H1 (cell line): Measurements from ENCODE around the gene ARFRP1. TPM values are rescaled to one million over a fixed set of nuclear protein-coding genes. Genes with fewer than 3 reads are reported as not detected.
A peak's percentile ranks its signal among the peaks of the same experiment; 100 is the strongest.

Source experiments
- CTCF ChIA-PET: fragments of 300-600 bp; sonication (Branson Sonifier 250); formaldehyde crosslinking; loops from one replicate; lab custom pipeline; 2021; ENCODE audit not compliant: partially characterized antibody; lab: Charles Lee
- POLR2A ChIA-PET: fragments of 300-600 bp; sonication (Branson Sonifier 250); formaldehyde crosslinking; loops from one replicate; lab custom pipeline; 2021; ENCODE audit warnings: inconsistent platforms; ENCODE audit not compliant: partially characterized antibody; lab: Charles Lee
- DNase-seq, 2 experiments: peaks; one replicate each; pipeline versions ENCODE4 v3.0.0 to v3.0.0-alpha.2; 2010 to 2022; ENCODE audit warnings: low spot score in 2 of 2, low read depth in 1 of 2, mixed read lengths in 1 of 2
- FAIRE-seq: peaks from 2 replicates; lab custom pipeline; 2011; peaks lifted over from hg19 to GRCh38; lab: Jason Lieb, UNC
- H2AFZ ChIP-seq: 2 replicates; pipeline ENCODE4 v1.8.1; 2012; ENCODE audit warnings: low read length, inconsistent platforms
- H2AK5ac ChIP-seq: 2 replicates; pipeline ENCODE4 v1.6.1; 2013; ENCODE audit warnings: low read depth, low read length
- H2BK120ac ChIP-seq: replicated peaks from 2 replicates; pipeline ENCODE3; 2013; ENCODE audit warnings: low read depth, low read length, inconsistent platforms
- H2BK12ac ChIP-seq: 2 replicates; pipeline ENCODE4 v1.6.1; 2013; ENCODE audit warnings: low read depth, low read length
- H2BK15ac ChIP-seq: 2 replicates; pipeline ENCODE4 v1.6.1; 2013; ENCODE audit warnings: low read length
- H2BK20ac ChIP-seq: 2 replicates; pipeline ENCODE4 v1.6.1; 2013; ENCODE audit warnings: low read length
- H2BK5ac ChIP-seq: 2 replicates; pipeline ENCODE4 v1.6.1; 2013; ENCODE audit warnings: low read depth, low read length
- H3K14ac ChIP-seq: 2 replicates; pipeline ENCODE4 v1.6.1; 2013; ENCODE audit warnings: inconsistent platforms; ENCODE audit not compliant: insufficient read length
- H3K18ac ChIP-seq: 2 replicates; pipeline ENCODE4 v1.6.1; 2013; ENCODE audit warnings: low read length; ENCODE audit errors: extremely low read depth
- H3K23ac ChIP-seq: 2 replicates; pipeline ENCODE4 v1.6.1; 2013; ENCODE audit warnings: inconsistent platforms; ENCODE audit not compliant: insufficient read length
- H3K23me2 ChIP-seq: 2 replicates; pipeline ENCODE4 v1.6.1; 2013; ENCODE audit warnings: low read depth, low read length
- H3K27ac ChIP-seq: 2 replicates; pipeline ENCODE4 v1.6.1; 2011; ENCODE audit warnings: low read depth, low read length, inconsistent platforms
- H3K27me3 ChIP-seq, 4 experiments: replicated peaks in 1 of 4; 1 replicate in 1 of 4; 2 replicates in 3 of 4; pipeline versions ENCODE4 v1.6.1 to v1.8.1; 2011 to 2013; ENCODE audit warnings: low read length in 3 of 4, mild to moderate bottlenecking in 3 of 4, inconsistent platforms in 2 of 4, mixed read lengths in 2 of 4, moderate library complexity in 1 of 4; ENCODE audit not compliant: control insufficient read depth in 3 of 4, insufficient read depth in 3 of 4; ENCODE audit errors: extremely low read depth in 1 of 4
- H3K36me3 ChIP-seq, 4 experiments: 2 replicates each; pipeline versions ENCODE4 v1.6.1 to v1.8.1; 2011 to 2013; ENCODE audit warnings: mild to moderate bottlenecking in 4 of 4, low read length in 3 of 4, moderate library complexity in 2 of 4, control low read depth in 1 of 4, inconsistent platforms in 1 of 4; ENCODE audit not compliant: insufficient read depth in 4 of 4, control insufficient read depth in 2 of 4
- H3K4ac ChIP-seq: replicated peaks from 2 replicates; pipeline ENCODE3; 2013; ENCODE audit warnings: low read length, low read depth, mixed read lengths, inconsistent platforms; ENCODE audit not compliant: insufficient read length
- H3K4me1 ChIP-seq, 4 experiments: replicated peaks in 1 of 4; 1 replicate in 1 of 4; 2 replicates in 3 of 4; pipeline versions ENCODE4 v1.6.1 to v1.8.1; 2011 to 2013; ENCODE audit warnings: low read length in 3 of 4, inconsistent platforms in 2 of 4, mixed read lengths in 1 of 4; ENCODE audit not compliant: insufficient read depth in 4 of 4, control insufficient read depth in 3 of 4
- H3K4me2 ChIP-seq, 2 experiments: 2 replicates each; pipeline versions ENCODE4 v1.6.1 to v1.8.1; 2011 to 2013; ENCODE audit warnings: low read depth in 2 of 2, low read length in 2 of 2, control low read depth in 1 of 2, inconsistent platforms in 1 of 2, mild to moderate bottlenecking in 1 of 2; ENCODE audit not compliant: insufficient read depth in 1 of 2
- H3K4me3 ChIP-seq, 4 experiments: fragments of 200-600, 300-600 bp in 1 of 4; sonication (generic), shearing (Covaris generic), sonication (Bioruptor Twin) in 1 of 4; 2 replicates each; pipeline versions ENCODE4 v1.5.1 to v1.8.1; 2011 to 2016; ENCODE audit warnings: low read length in 4 of 4, low read depth in 3 of 4, control low read depth in 2 of 4, inconsistent platforms in 2 of 4, mild to moderate bottlenecking in 2 of 4, mixed read lengths in 1 of 4, moderate library complexity in 1 of 4; ENCODE audit not compliant: insufficient read depth in 2 of 4; ENCODE audit errors: extremely low read depth in 1 of 4
- H3K56ac ChIP-seq: replicated peaks from 2 replicates; pipeline ENCODE3; 2013; ENCODE audit warnings: low read depth, mild to moderate bottlenecking, mixed read lengths, low read length, inconsistent platforms; ENCODE audit not compliant: insufficient read length
- H3K79me1 ChIP-seq: 2 replicates; pipeline ENCODE4 v1.6.1; 2013; ENCODE audit warnings: low read depth, low read length, control low read depth
- H3K79me2 ChIP-seq, 2 experiments: 2 replicates each; pipeline versions ENCODE4 v1.6.1 to v1.8.1; 2012 to 2013; ENCODE audit warnings: low read length in 2 of 2, mild to moderate bottlenecking in 2 of 2, inconsistent platforms in 1 of 2; ENCODE audit not compliant: insufficient read depth in 2 of 2, control insufficient read depth in 1 of 2
- H3K9ac ChIP-seq, 4 experiments: replicated peaks in 1 of 4; 1 replicate in 1 of 4; 2 replicates in 3 of 4; pipeline versions ENCODE4 v1.6.1 to v1.8.1; 2011 to 2013; ENCODE audit warnings: low read depth in 3 of 4, low read length in 3 of 4, control low read depth in 2 of 4, mild to moderate bottlenecking in 2 of 4, moderate library complexity in 2 of 4, inconsistent platforms in 1 of 4; ENCODE audit errors: extremely low read depth in 1 of 4
- H3K9me3 ChIP-seq, 2 experiments: 2 replicates each; pipeline versions ENCODE4 v1.6.1 to v1.8.1; 2012 to 2013; ENCODE audit warnings: mild to moderate bottlenecking in 2 of 2, moderate library complexity in 2 of 2, control low read depth in 1 of 2, inconsistent platforms in 1 of 2, low read depth in 1 of 2, low read length in 1 of 2, mixed read lengths in 1 of 2; ENCODE audit not compliant: insufficient read depth in 2 of 2
- H4K20me1 ChIP-seq, 2 experiments: replicated peaks in 1 of 2; 2 replicates each; pipeline versions ENCODE3 to v1.8.1; 2011 to 2013; ENCODE audit warnings: inconsistent platforms in 2 of 2, low read length in 2 of 2, mild to moderate bottlenecking in 1 of 2; ENCODE audit not compliant: insufficient read depth in 2 of 2, control insufficient read depth in 1 of 2
- H4K5ac ChIP-seq: 2 replicates; pipeline ENCODE4 v1.6.1; 2013; ENCODE audit warnings: low read length, low read depth, mixed read lengths, inconsistent platforms; ENCODE audit not compliant: insufficient read length
- H4K8ac ChIP-seq: 2 replicates; pipeline ENCODE4 v1.8.0; 2013; ENCODE audit warnings: mild to moderate bottlenecking, moderate library complexity, low read length, inconsistent platforms; ENCODE audit not compliant: insufficient read depth; ENCODE audit errors: extremely low read depth
- H4K91ac ChIP-seq: replicated peaks from 2 replicates; pipeline ENCODE3; 2013; ENCODE audit warnings: low read length, mixed read lengths, inconsistent platforms; ENCODE audit not compliant: insufficient read length
- BCL11A ChIP-seq, 2 experiments: IDR thresholded peaks; one replicate each; pipeline ENCODE4 v1.6.1; 2011; ENCODE audit warnings: low read depth in 2 of 2, low read length in 2 of 2, mild to moderate bottlenecking in 2 of 2
- CBX5 ChIP-seq: fragments of 300-800, 300-1000 bp; sonication (generic); IDR thresholded peaks from 2 replicates; pipeline ENCODE4 v1.7.1; 2016; ENCODE audit warnings: antibody characterized with exemption, low read length, low read depth
- CTBP2 ChIP-seq: IDR thresholded peaks from 2 replicates; pipeline ENCODE4 v1.7.0; 2011; ENCODE audit warnings: borderline replicate concordance, mild to moderate bottlenecking, moderate library complexity, mixed read lengths, low read length; ENCODE audit not compliant: insufficient read depth, insufficient read length
- EP300 ChIP-seq, 2 experiments: IDR thresholded peaks; 1 replicate in 1 of 2; 2 replicates in 1 of 2; pipeline ENCODE4 v1.6.1; 2011 to 2012; ENCODE audit warnings: low read depth in 2 of 2, low read length in 2 of 2, mild to moderate bottlenecking in 2 of 2, borderline replicate concordance in 1 of 2, inconsistent platforms in 1 of 2, moderate library complexity in 1 of 2
- FOSL1 ChIP-seq: IDR thresholded peaks from 2 replicates; pipeline ENCODE4 v1.6.1; 2011; ENCODE audit warnings: mild to moderate bottlenecking, low read depth, low read length, moderate library complexity; ENCODE audit not compliant: insufficient read depth
- HDAC6 ChIP-seq: IDR thresholded peaks from one replicate; pipeline ENCODE4 v1.7.1; 2012; ENCODE audit warnings: low read depth, mild to moderate bottlenecking, inconsistent platforms, low read length, moderate library complexity
- KDM4A ChIP-seq: IDR thresholded peaks from one replicate; pipeline ENCODE4 v1.7.1; 2012; ENCODE audit warnings: low read depth, mild to moderate bottlenecking, moderate library complexity, low read length, inconsistent platforms; ENCODE audit not compliant: severe bottlenecking
- NRF1 ChIP-seq: IDR thresholded peaks from 2 replicates; pipeline ENCODE4 v1.6.1; 2011; ENCODE audit warnings: mild to moderate bottlenecking, low read depth, low read length, improper control_type of control experiment
- POU5F1 ChIP-seq: IDR thresholded peaks from 2 replicates; pipeline ENCODE4 v1.6.1; 2011; ENCODE audit warnings: low read depth, mild to moderate bottlenecking, low read length, moderate library complexity
- WGBS, 2 experiments: shearing (Covaris generic) in 1 of 2; methylation state at CpG; one replicate each; pipeline versions ENCODE4 v1.1.6 to v1.1.7; 2013 to 2015; ENCODE audit warnings: low lambda C conversion rate in 2 of 2, mixed read lengths in 2 of 2, inconsistent platforms in 1 of 2, low coverage in 1 of 2, missing lambda C conversion rate in 1 of 2; ENCODE audit not compliant: insufficient replicate concordance in 2 of 2, insufficient coverage in 1 of 2, insufficient read length in 1 of 2; ENCODE audit errors: extremely low coverage in 1 of 2, missing lambda C conversion rate in 1 of 2; 5-methylcytosine and 5-hydroxymethylcytosine counted together
- polyA plus RNA-seq, 7 experiments: library from polyadenylated mRNA; depleted of rRNA in 3 of 7; stranded (reverse) in 5 of 7; unstranded in 2 of 7; fragments of >200 nt in 5 of 7; fragments of 200-250 nt in 2 of 7; gene quantifications; 1 replicate in 5 of 7; 2 replicates in 1 of 7; 4 replicates in 1 of 7; pipeline versions ENCODE4 v1.2.1 to v1.2.3, GENCODE V29; 2011 to 2013; ENCODE audit warnings: missing spikeins in 2 of 7, mixed read lengths in 2 of 7
- total RNA-seq: library from RNA; stranded (reverse); fragmentation: NEBNext Ultra II Directional; extraction: Animal tissue kit (Norgen Biotek cat#: 25700); gene quantifications from 2 replicates; pipeline ENCODE4 v1.2.1, GENCODE V29; 2021

ARFRP1 gene
- total and polyA plus RNA-seq, 2 of the 8 experiments (the other 6 are each of a cell fraction or from before 2014, with no cell fraction given) = 12.9 to 22.9 TPM

- no peak overlapping the region for H3K56ac ChIP-seq
- no peaks in the 10 kb centered on the region for H3K27me3 ChIP-seq
- no peaks in the 10 kb centered on the region for H3K79me2 ChIP-seq
- no peak overlapping the region for H2BK120ac ChIP-seq
- DNase-seq (no peak), FAIRE-seq (peak; percentile 24)
- no peak overlapping the region for H3K23ac ChIP-seq
- no peak overlapping the region for H3K27ac ChIP-seq
- H3K4me3 ChIP-seq = no peak overlapping the region
- H3K9ac ChIP-seq = no peak overlapping the region
- H3K9me3 ChIP-seq = no peaks in the 10 kb centered on the region
- no peak overlapping the region for H3K4me2 ChIP-seq
- no peak overlapping the region for H2AK5ac ChIP-seq
- H4K91ac ChIP-seq = no peak overlapping the region
- H3K23me2 ChIP-seq = no peaks in the 10 kb centered on the region
- no peaks in the 10 kb centered on the region for H4K20me1 ChIP-seq
- H2BK15ac ChIP-seq = no peak overlapping the region
- H3K14ac ChIP-seq = no peak overlapping the region
- no peak overlapping the region for H2BK5ac ChIP-seq
- POLR2A ChIA-PET = interaction anchor here (1.8 kb wide), 1 partner anchor 20 kb away, joined by 3 read pairs; the partner anchor contains the start of gene LIME1
- no peak overlapping the region for H2BK20ac ChIP-seq
- 85% methylated on average over 18 of the region's 18 CpGs; no CpG with 5 or more reads in 1 of the 2 experiments for WGBS, 2 experiments
- no peak overlapping the region; the same call in 1 of the 2 replicates for H4K8ac ChIP-seq
- CTCF ChIA-PET = interaction anchor here (1.0 to 1.5 kb wide), 3 partner anchors 15 to 141 kb away, joined by 3 to 7 read pairs (median 4); no protein-coding TSS in a partner anchor
- H3K79me1 ChIP-seq = no peaks in the 10 kb centered on the region; the same call in 1 of the 2 replicates
- no peak overlapping the region for H2BK12ac ChIP-seq
- no peak overlapping the region for H2AFZ ChIP-seq
- no peak overlapping the region for H4K5ac ChIP-seq
- H3K4ac ChIP-seq = no peak overlapping the region
- H3K18ac ChIP-seq = no peak overlapping the region
- H3K36me3 ChIP-seq = no peaks in the 10 kb centered on the region
- peaks cover 0 to 10% (median 3%) of the 10 kb centered on the region in 4 experiments; a peak in 6 of 7 replicates for H3K4me1 ChIP-seq
- TF ChIP-seq FOSL1 (no peak), NRF1 (no peak), CBX5 (no peak), HDAC6 (no peak), CTBP2 (no peak), POU5F1 (no peak), EP300 (IDR thresholded peaks at IDR 0.05; ENCODE audit: borderline replicate concordance in 1 of 2, low read depth in 2 of 2, low read length in 2 of 2) (no peak), KDM4A (no peak), BCL11A (IDR thresholded peaks at IDR 0.05; ENCODE audit: low read depth in 2 of 2, low read length in 2 of 2) (no peak)
Measured at GRCh38 chr20:63755933-63756647, 48.3 kb upstream of the ARFRP1 start.
